Cardiac septum (tissue), 1 donor: ENCODE data around the gene SPRED3. TPM values are rescaled to one million over a fixed set of nuclear protein-coding genes. Genes with fewer than 3 reads are reported as not detected.
"Not testable (repeated sequence)": the region's sequence is repeated elsewhere in the genome, so short reads cannot be mapped to it uniquely, and the experiment has no call there.

Source experiments
- DNase-seq: peaks from one replicate; pipeline ENCODE4 v3.0.0-alpha.2; 2020; ENCODE audit warnings: low spot score
- intact Hi-C: fragments of 100-400 bp; cut with DNase I; formaldehyde crosslinking; loops from one replicate; pipeline ENCODE4 v1.14.0; 2022
- total RNA-seq: library from RNA; stranded (reverse); fragmentation: NEBNext Ultra II Directional; extraction: Animal tissue kit (Norgen Biotek cat#: 25700); gene quantifications from one replicate; pipeline ENCODE4 v1.2.1, GENCODE V29; 2021
- donor health status: DM: no; HTN: no; CAD: no.

SPRED3 gene
- total RNA-seq, 1 donor from 2014 or later: 2.2 TPM

DNA sequence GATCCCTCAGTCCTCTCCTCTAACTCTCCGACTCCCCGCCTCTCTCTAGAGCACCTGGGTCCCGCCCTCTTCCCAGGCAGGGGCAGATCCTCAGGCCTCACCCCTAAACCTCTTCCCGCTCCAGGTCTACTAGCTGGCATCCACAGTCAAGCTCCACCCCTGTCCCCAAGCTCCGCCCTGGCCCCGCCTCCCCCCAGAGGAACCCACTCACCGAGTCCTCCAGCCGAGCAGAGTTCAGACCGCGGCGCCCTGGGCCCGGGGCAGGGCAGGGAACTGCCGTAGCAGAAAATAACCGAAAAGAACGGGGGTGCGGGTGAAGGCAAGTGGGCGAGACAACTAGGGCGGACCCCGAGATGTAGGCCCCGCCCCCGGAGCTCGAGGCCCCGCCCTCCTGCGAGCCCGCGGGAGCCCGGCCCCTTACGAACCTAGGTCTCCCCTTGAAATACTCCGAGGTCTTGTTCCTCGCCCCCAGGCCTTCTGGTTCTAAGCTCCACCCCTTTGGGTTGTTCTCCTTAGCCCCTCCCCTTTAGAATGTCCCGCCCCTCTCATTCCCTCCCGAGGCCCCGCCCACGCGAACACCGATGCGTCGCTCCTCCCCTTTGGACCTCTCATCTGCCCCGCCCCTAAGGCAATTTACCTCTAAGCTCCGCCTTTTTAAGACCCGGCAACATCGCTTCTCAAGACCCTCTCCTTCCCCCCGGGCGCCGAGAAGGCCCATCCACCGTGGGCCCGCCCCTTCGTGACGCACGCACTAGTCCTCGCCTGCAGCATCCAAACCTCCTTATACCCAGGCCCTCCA, 748 bp upstream of the SPRED3 start, which contains the start of gene GGN:
Gene GGN (minus strand): TSS at position 485 of the 799 bp plus-strand sequence. CDS start 773 bp downstream, outside the sequence.
- intact Hi-C loops: no loop called here

DNA sequence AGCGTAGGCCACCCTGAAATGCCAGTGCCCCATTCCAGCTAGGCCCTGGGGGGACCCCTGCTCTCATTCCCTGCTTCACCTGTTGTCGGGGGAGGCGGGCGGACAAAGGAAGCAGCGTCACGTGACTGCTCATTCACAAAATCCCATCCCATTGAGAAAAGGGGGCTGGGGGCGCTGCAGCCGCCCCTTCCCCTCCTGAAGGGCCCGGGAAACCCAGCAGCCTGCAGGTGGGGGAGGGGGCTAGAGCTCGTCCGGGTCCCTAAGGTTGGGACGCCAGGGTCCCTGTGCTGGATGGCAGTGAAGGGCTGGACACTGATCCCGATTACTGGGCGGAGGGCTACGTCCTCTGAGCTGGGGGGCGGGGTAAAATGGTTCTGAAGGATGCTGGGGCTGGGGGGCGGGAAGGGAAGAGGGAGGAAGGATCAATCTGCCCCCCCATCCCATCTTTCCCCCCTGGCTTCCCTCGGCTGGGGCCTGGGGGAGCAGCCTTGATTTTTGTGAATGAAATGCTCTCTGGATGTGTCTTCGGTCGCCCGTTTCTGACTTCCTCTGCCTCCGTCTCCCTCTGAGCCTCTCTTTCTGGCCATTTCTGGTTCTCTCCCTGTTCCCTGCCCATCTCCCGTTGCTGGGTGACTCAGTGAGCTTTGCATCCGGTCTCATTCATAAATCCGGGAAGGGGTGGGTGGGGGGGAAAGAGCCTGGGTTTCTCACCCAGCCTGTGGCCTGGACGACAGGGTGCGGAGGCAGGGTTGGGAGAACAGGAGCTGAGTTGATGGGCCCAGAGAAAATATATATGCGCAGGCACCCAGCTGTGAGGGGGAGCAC, 816 bp downstream of the SPRED3 start:
- no peak for DNase-seq
- intact Hi-C loops: no loop called here

More for the DNA sequence above, 748 bp upstream of the SPRED3 start, which contains the start of gene GGN:
- DNase-seq: peak; percentile 84

DNA sequence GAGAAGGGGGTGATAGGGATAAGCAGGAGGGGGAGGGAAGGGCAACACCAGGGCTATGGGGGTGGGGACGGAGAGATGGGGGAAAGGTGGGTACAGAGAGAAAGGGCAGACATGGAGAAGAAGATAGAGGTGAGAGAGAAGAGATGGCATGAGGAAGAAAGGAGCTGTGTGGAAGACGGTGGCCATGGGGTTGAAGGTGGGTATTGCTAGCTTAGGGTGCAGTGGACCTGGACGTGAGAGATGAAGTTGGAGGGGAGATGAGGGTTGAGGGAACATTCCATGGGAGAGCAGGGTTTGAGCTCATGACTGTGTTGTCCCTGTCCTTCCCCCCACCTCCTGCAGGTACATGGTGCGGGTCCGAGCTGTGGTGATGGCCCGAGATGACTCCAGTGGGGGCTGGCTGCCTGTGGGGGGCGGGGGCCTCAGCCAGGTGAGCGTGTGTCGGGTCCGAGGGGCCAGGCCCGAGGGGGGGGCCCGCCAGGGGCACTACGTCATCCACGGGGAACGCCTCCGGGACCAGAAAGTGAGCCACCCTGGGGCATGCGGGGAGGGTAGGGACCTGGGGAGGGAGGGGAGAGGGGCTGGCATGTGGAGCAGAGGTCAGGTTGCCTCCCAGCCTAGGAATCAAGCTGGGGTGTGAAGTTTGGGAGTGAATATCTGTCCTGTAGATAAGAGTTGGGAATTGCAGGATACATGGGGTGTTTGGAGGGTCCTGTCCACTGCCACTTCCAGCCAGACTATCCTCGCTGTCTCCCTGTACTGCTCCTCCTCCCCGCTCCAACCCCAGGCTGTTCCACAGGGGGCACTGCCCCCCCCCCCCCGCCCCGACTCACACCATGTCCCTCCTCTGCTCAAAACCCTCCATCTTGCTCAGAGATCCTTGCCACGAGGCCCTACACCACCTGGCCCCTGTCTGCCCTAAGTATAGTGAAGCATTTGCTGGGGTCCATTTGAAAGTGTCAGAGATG, 1.7 kb downstream of the SPRED3 start:
- DNase-seq: no peak
- intact Hi-C loops: no loop called here

DNA sequence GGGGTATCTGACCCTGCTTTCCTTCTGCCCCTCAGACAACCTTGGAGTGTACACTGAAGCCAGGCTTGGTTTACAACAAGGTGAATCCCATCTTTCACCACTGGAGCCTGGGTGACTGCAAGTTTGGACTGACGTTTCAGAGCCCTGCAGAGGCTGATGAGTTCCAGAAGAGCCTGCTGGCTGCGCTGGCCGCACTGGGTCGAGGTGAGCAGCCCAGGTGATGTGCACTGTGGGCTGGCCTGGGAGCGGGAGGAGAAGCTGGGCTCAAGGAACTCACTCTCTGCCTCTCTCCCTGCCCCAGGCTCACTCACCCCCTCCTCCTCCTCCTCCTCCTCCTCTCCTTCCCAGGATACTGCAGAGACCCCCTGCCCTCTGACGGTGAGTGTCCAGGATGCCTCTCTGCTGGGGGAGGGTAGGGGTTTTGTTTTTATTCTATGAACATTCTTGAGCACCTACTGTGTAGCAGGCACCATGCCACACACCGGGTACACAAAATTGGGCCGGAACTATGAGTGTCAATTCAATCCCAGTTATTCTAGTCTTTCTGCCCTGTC, 3.5 kb downstream of the SPRED3 start:
- DNase-seq: no peak
- intact Hi-C loops: no loop called here

DNA sequence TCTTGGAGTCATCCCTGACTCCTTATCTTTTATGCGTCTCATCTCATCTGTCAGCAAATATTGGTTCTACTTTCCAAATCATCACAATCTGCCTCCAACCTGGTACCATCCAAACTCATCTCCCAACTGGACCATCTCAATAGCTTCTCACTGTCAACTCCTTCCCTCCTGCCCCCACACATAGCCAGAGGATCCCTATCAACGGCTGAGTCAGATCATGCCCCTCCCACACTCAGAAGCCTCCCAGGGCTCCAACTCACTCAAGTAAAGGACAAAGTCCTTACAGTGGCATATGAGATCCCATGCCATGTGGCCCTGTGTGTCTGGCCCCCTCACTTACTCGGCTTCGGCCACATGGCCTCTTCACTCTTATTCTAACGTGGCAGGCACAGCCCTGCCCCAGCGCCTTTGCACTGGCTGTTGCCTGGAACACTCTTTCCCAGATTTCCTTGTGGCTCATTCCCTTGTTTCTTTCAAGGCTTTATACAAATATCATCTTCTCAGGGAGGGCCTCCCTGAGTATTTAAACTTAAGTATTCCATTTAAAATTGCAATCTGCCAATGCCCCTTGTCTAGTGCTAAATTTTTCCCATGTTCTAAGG, 4.3 kb downstream of the SPRED3 start:
- intact Hi-C loops: no loop called here
- no peak for DNase-seq

DNA sequence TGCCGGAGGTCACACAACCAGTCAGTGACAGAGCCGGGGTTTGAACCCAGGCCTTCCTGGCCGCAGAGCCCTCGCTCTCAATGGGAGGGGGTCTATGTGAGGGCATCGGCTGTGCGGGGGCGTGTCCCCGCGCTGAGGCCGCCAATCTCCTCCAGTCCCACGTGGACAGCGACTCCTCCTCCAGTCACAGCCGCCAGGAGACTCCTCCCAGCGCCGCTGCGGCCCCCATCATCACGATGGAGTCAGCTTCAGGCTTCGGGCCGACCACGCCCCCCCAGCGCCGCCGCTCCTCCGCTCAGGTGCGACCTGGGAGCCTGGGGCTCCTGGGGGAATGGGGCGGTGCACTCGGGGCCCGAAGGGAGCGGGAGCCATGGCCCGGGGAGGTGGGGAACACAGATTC, 6.0 kb downstream of the SPRED3 start:
- no peak for DNase-seq
- intact Hi-C loops: no loop called here

DNA sequence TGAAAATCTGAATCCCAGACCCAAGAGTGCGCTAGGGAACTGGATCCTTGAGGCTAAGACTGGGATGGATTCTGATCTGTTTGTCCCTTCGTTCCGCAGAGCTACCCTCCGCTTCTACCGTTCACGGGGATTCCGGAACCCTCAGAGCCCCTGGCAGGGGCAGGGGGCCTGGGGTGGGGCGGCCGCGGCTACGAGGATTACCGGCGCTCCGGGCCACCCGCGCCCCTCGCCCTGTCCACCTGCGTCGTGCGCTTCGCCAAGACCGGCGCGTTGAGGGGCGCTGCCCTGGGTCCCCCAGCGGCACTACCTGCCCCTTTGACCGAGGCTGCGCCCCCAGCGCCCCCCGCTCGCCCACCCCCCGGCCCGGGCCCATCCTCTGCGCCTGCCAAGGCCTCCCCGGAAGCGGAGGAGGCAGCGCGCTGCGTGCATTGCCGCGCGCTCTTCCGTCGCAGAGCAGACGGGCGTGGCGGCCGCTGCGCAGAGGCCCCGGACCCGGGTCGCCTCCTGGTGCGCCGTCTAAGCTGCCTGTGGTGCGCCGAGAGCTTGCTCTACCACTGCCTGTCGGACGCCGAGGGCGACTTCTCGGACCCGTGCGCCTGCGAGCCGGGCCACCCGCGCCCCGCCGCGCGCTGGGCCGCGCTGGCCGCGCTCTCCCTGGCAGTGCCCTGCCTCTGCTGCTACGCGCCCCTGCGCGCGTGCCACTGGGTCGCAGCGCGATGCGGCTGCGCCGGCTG, 7.1 kb downstream of the SPRED3 start:
- intact Hi-C loops: no loop called here
- DNase-seq: no peak

DNA sequence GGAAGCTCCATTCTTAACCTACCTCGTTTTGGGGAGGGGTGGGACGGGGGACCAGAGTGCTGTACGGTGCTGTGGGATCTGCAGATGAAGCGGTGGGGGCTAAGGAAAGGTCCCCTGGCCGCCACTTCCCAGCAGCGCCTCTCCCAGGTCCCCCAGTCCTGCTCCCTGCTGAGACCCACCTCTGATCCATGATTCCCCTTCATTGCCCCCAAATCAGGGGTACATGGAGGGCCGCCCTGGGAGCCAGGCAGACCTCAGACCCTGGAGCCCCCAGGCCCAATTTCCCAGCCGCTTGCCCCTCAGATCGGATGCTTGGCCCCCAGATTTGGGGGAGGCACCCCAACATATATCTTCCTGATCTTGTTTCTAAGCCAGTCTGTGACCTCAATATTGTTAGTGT, 10.6 kb downstream of the SPRED3 start:
- DNase-seq: no peak
- intact Hi-C loops: no loop called here

DNA sequence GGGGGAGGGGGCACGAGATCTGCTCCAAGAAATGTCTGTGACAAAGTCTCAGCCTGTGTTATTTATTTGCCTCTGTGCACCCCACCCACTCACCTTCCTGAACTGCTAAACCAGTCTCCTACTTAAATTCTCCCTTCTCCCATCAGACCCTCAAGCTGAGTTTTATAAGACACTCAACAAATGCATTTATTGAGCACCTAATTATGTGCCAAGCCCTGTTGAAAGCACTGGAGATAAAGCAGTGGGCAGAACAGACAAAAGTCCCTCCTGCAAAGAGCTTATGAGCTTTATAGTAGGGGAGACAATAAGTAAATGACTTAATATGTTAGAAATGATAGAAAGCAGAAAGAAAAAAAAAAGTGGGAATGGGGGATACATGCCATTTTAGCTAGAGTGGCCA, 11.0 kb downstream of the SPRED3 start:
- no peak for DNase-seq
- intact Hi-C loops: no loop called here

DNA sequence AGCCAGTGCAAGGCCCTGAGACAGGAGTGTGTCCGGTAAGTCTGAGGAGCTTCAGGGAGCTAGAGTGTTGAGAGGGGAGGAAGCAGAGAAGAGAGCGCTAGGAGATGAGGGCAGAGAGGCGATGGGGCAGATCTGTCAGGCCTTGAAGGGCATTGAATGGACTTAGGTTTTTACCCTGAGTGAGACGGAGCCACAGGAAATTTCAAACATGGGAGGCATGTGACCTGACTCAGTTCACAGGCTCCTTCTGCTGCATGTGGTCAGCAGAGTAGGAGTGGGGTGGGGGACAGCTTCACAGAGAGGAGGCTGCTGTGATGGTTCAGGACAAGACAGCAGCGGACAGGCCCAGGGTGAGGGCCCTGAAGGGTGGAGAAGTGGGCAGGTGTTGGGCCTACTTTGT, 11.9 kb downstream of the SPRED3 start:
- DNase-seq: no peak
- intact Hi-C loops: loop anchor here (5.0 kb wide), 2 partner anchors 217 to 532 kb away; partner anchors contain the start of genes EIF3K, MAP4K1, MRPS12 and SARS2

DNA sequence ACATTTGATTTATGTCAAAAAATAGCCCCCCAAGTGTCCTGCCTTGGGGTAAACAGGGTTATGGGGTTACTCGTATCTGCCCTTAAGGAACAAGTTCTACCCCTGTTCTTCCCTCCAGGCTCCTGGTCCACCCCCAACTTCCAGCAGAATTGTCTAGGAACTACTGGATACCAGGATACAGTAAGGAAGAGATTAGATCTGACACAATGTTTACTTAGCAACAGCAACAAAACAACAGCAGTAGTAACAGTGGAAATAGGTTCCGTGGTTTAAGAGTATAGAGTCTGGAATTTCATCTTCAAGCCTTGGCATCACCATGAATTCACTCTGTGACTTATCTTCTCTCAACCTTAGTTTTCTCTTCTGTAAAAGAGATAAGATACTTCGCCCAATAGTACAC, 12.7 kb downstream of the SPRED3 start:
- DNase-seq: no peak
- intact Hi-C loops: loop anchor here (5.0 kb wide), 2 partner anchors 216 to 531 kb away; partner anchors contain the start of genes EIF3K, MAP4K1, MRPS12 and SARS2

DNA sequence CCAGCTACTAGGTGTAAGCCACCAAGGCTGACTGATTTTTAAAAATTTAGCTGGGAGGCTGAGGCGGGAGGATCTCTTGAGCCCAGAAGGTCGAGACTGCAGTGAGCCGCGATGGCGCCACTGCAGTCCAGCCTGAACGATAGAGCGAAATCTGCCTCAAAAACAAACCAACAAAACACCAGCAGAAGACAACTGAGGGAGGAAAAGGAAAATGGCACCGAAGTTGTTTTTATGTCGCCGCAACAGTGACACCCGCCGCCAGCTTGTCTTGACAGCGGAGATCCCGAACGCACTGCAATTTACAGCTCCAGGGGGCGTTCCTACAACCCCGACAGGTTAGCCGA, 14.1 kb downstream of the SPRED3 start:
- DNase-seq: no peak
- intact Hi-C loops: loop anchor here (2.0 to 5.0 kb wide), 4 partner anchors 28 to 530 kb away; partner anchors contain the start of genes EIF3K, MAP4K1, MRPS12 and PSMD8

DNA sequence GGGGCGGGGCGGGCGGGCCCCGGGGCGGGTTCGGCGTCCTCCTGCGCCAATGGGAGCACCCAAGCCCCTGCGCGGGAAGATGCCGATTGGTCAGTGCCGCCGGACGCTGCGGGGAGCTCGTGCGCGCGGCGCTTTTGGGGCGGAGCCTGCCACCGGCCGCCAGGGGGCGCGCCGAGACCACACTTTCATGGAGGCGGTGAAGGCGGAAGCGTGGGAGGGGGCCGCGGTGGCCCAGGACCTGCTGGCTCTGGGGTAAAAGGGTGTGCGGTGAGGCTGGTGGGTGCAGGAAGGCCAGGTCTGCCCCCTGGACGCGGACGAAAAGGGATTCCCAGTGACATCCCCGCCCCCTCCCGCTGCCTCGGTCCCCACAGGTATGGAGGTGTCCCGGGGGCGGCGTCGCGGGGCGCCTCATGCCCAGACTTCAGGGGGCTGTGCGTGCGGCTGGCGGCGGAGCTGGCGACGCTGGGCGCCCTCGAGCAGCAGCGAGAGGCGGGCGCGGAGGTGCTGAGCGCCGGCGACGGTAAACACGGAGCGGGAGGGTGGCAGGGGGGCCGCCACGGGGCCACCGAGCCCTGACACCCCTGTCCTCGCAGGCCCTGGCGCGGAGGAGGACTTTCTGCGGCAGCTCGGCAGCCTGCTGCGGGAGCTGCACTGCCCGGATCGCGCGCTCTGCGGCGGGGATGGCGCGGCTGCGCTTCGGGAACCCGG, 14.6 kb downstream of the SPRED3 start, which contains the start of gene FAM98C:
Gene FAM98C (plus strand): TSS at position 127 of the 708 bp plus-strand sequence. CDS start 61 bp downstream, at position 188.
- peak; percentile 99 for DNase-seq
- intact Hi-C loops: loop anchor here (2.0 to 5.0 kb wide), 4 partner anchors 28 to 529 kb away; partner anchors contain the start of genes EIF3K, MAP4K1, MRPS12 and PSMD8

DNA sequence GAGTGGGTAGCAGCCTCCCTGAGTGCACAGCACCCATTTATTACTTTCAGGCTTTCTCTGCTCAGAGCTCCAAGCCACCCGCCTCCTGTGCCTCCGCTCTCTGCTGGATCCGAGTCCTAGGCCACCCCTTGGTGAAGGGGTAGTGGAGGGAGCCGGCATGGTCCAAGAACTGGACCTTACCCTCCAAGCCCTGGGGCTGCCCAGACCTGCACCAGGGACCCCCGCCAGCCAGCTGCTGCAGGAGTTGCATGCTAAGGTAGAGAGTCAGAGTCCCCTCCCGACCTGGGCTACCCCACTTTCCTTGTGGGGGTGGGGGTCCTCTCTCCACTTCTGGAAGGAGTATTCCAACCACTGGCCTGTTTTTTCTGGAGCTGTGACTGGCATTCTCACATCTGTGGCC, 16.4 kb downstream of the SPRED3 start:
- no peak for DNase-seq
- intact Hi-C loops: loop anchor here (5.0 kb wide), 2 partner anchors 212 to 527 kb away; partner anchors contain the start of genes EIF3K, MAP4K1, MRPS12 and SARS2

DNA sequence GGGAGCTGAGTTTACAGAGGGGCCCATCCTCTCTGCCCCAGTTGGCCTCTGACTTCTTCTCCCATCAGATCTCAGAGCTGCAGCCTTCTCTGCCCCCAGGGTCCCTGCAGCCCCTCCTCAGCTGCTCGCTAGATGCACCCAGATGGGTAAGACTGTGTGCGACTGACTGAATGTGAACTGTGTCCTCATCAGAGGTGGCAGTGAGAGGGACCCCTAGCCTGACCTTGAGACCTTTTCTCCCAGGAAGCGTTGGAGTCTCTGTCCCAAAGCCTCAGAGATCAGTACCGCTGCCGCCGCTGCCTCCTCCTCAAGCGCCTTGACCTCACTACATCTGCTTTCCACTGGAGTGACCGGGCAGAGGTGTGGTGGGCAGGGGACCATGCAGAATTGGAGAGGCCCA, 16.8 kb downstream of the SPRED3 start:
- no peak for DNase-seq
- intact Hi-C loops: no loop called here

DNA sequence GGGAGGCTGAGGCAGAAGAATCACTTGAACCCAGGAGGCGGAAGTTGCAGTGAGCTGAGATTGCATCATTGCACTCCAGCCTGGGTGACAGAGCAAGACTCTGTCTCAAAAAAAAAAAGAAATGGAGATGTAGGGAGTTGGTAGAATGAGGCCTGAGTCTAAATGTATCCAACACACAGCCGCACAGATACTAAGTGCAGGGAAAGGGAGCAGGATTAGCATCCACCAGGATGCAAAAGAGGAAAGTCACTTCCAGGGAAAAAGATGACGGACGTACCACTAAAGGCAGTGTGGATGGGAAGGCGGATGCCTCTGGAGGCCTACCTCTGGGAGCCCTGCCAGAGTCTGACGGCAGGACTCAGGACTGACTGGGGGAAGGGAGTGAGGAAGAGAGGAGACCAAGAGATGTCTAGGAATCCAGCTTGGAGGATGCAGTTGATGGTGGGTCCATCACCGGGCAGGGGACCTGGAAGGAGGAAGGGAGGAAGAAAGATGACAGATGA, 21.2 kb downstream of the SPRED3 start:
- intact Hi-C loops: no loop called here
- DNase-seq: no peak

DNA sequence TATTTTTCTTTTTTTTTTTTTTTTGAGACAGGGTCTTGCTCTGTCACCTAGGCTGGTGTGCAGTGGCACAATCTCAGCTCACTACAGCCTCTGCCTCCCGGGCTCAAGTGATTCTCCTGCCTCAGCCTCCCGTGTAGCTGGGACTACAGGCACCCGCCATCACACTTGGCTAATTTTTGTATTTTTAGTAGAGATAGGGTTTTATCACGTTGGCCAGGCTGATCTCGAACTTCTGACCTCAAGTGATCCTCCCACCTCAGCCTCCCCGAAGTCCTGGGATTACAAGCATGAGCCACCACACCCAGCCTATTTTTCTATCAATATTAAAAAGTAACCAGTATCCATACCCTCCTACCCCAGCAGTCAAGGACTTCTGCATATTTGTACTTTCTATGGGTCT, 21.9 kb downstream of the SPRED3 start:
- DNase-seq, intact Hi-C loops: not testable (repeated sequence)
